GM12874 (cell line): ENCODE results near the gene CDK5RAP2.

ENCODE experiments used
- CTCF ChIP-seq: IDR thresholded peaks from 2 replicates; pipeline ENCODE4 v1.5.1; 2011; ENCODE audit warnings: low read depth, mild to moderate bottlenecking, control low read depth, low read length, moderate library complexity; ENCODE audit not compliant: insufficient read depth

Gene CDK5RAP2

GRCh38 chr9:120608421-120608820, 28.5 kb upstream of the CDK5RAP2 start:
- TF ChIP-seq CTCF, result no peak

- TF ChIP-seq CTCF, result no peak
Observed at GRCh38 chr9:120603591-120603990, 23.6 kb upstream of the CDK5RAP2 start.

- no peak for TF ChIP-seq CTCF
Observed at GRCh38 chr9:120603010-120603409, 23.0 kb upstream of the CDK5RAP2 start.

GRCh38 chr9:120593955-120594277, 13.9 kb upstream of the CDK5RAP2 start:
- no peak for TF ChIP-seq CTCF

GRCh38 chr9:120593250-120593954, 13.4 kb upstream of the CDK5RAP2 start:
- no peak for TF ChIP-seq CTCF

- TF ChIP-seq CTCF, result no peak
Observed at GRCh38 chr9:120592210-120592609, 12.2 kb upstream of the CDK5RAP2 start.

- TF ChIP-seq CTCF, result no peak
Observed at GRCh38 chr9:120587328-120587727, 7.4 kb upstream of the CDK5RAP2 start.

GRCh38 chr9:120583958-120584369, 4.0 kb upstream of the CDK5RAP2 start:
- TF ChIP-seq CTCF, result no peak
